ENCODE measurements around the gene MTMR3. TPM values are rescaled to one million over a fixed set of nuclear protein-coding genes. Genes with fewer than 3 reads are reported as not detected.
"Not testable (repeated sequence)": the region's sequence is repeated elsewhere in the genome, so short reads cannot be mapped to it uniquely, and the experiment has no call there.

The MTMR3 gene
- total and polyA plus RNA-seq, 2 donors from 2014 or later: 9.6 to 56.2 TPM

GRCh38 chr22:29834046-29834445 is 48.9 kb upstream of the MTMR3 start:
- no peak overlapping the region for H3K4me3 ChIP-seq (ENCODE audit: low read length in 3 of 3)
- H3K27ac ChIP-seq (ENCODE audit: low read depth in 2 of 2, low read length in 2 of 2): no peak overlapping the region
- FAIRE-seq: no peak
- intact Hi-C loops (cut with DNase I): no loop called here
- no peak for DNase-seq
- H3K9me3 ChIP-seq (ENCODE audit: control insufficient read depth in 2 of 3, insufficient read depth in 1 of 3, low read length in 3 of 3): no peaks in the 10 kb centered on the region
- peaks cover 0 to 6% (median 0%) of the 10 kb centered on the region in 3 donors for H3K4me1 ChIP-seq (ENCODE audit: control insufficient read depth in 2 of 3, insufficient read depth in 2 of 3, low read depth in 1 of 3, low read length in 3 of 3)
- TF ChIP-seq CTCF (IDR thresholded peaks at IDR 0.05; ENCODE audit: borderline replicate concordance, extremely low read depth, insufficient read depth): no peak
- H3K27me3 ChIP-seq (ENCODE audit: control insufficient read depth, insufficient read depth, low read length): no peaks in the 10 kb centered on the region
- no peak overlapping the region for H3K9ac ChIP-seq (ENCODE audit: low read length in 3 of 3)
- H3K36me3 ChIP-seq (ENCODE audit: control insufficient read depth in 2 of 3, insufficient read depth in 3 of 3, low read length in 3 of 3): peaks cover 0 to 19% (median 18%) of the 10 kb centered on the region in 3 donors

GRCh38 chr22:29836791-29837370 is 46.1 kb upstream of the MTMR3 start:
- H3K9ac ChIP-seq (ENCODE audit: low read length in 3 of 3); H3K27ac ChIP-seq (ENCODE audit: low read depth in 2 of 2, low read length in 2 of 2); DNase-seq; intact Hi-C loops (cut with DNase I); H3K4me1 ChIP-seq (ENCODE audit: control insufficient read depth in 2 of 3, insufficient read depth in 2 of 3, low read depth in 1 of 3, low read length in 3 of 3); H3K9me3 ChIP-seq (ENCODE audit: control insufficient read depth in 2 of 3, insufficient read depth in 1 of 3, low read length in 3 of 3); H3K27me3 ChIP-seq (ENCODE audit: control insufficient read depth, insufficient read depth, low read length); FAIRE-seq: not testable (repeated sequence)
- peak overlapping the region in 1 of 3 donors; percentile 91 for H3K4me3 ChIP-seq (ENCODE audit: low read length in 3 of 3)
- H3K36me3 ChIP-seq (ENCODE audit: control insufficient read depth in 2 of 3, insufficient read depth in 3 of 3, low read length in 3 of 3): peaks cover 0 to 13% (median 8%) of the 10 kb centered on the region in 3 donors

- peak within 1 kb of the TSS; percentile 63 to 74 for H3K27ac ChIP-seq (ENCODE audit: low read depth in 2 of 2, low read length in 2 of 2)
- peaks cover 0 to 6% (median 0%) of the 10 kb centered on the region in 3 donors for H3K4me1 ChIP-seq (ENCODE audit: control insufficient read depth in 2 of 3, insufficient read depth in 2 of 3, low read depth in 1 of 3, low read length in 3 of 3)
- peak within 1 kb of the TSS; percentile 82 to 98 (median 91) for H3K4me3 ChIP-seq (ENCODE audit: low read length in 3 of 3)
- no peak for TF ChIP-seq CTCF (IDR thresholded peaks at IDR 0.05; ENCODE audit: borderline replicate concordance, extremely low read depth, insufficient read depth)
- FAIRE-seq: peak; percentile 89
- H3K36me3 ChIP-seq (ENCODE audit: control insufficient read depth in 2 of 3, insufficient read depth in 3 of 3, low read length in 3 of 3): peaks cover 0 to 9% (median 3%) of the 10 kb centered on the region in 3 donors
- peak within 1 kb of the TSS; percentile 74 to 93 (median 84) for H3K9ac ChIP-seq (ENCODE audit: low read length in 3 of 3)
- DNase-seq: peak; percentile 98 to 100 (median 98)
- intact Hi-C loops (cut with DNase I): no loop called here
- no peaks in the 10 kb centered on the region for H3K9me3 ChIP-seq (ENCODE audit: control insufficient read depth in 2 of 3, insufficient read depth in 1 of 3, low read length in 3 of 3)
- no peaks in the 10 kb centered on the region for H3K27me3 ChIP-seq (ENCODE audit: control insufficient read depth, insufficient read depth, low read length)
These were observed 45.0 kb upstream of the MTMR3 start, which contains the start of gene ASCC2 for GRCh38 chr22:29837741-29838598. Gene ASCC2 (minus strand): TSS chr22:29838274. CDS start chr22:29832325, 5,949 bp downstream.

- no peak for TF ChIP-seq CTCF (IDR thresholded peaks at IDR 0.05; ENCODE audit: borderline replicate concordance, extremely low read depth, insufficient read depth)
- DNase-seq: no peak
- H3K9me3 ChIP-seq (ENCODE audit: control insufficient read depth in 2 of 3, insufficient read depth in 1 of 3, low read length in 3 of 3): no peaks in the 10 kb centered on the region
- H3K27ac ChIP-seq (ENCODE audit: low read depth in 2 of 2, low read length in 2 of 2): peak overlapping the region; percentile 63 to 74
- peak overlapping the region; percentile 50 to 72 (median 57) for H3K9ac ChIP-seq (ENCODE audit: low read length in 3 of 3)
- no peak for FAIRE-seq
- intact Hi-C loops (cut with DNase I): no loop called here
- H3K27me3 ChIP-seq (ENCODE audit: control insufficient read depth, insufficient read depth, low read length): no peaks in the 10 kb centered on the region
- H3K4me1 ChIP-seq (ENCODE audit: control insufficient read depth in 2 of 3, insufficient read depth in 2 of 3, low read depth in 1 of 3, low read length in 3 of 3): peaks cover 0 to 6% (median 0%) of the 10 kb centered on the region in 3 donors
- H3K4me3 ChIP-seq (ENCODE audit: low read length in 3 of 3): peak overlapping the region; percentile 47 to 91 (median 71)
- H3K36me3 ChIP-seq (ENCODE audit: control insufficient read depth in 2 of 3, insufficient read depth in 3 of 3, low read length in 3 of 3): peaks cover 0 to 3% (median 0%) of the 10 kb centered on the region in 3 donors
These were observed 44.4 kb upstream of the MTMR3 start for GRCh38 chr22:29838599-29838956.
